Uterus (tissue), 2 donors: Measurements from ENCODE around the gene TNRC6C.

Experiments used
- CTCF ChIP-seq, 4 experiments: fragments of 200-600 bp in 2 of 4; fragments of 450-650 bp in 2 of 4; sonication (generic) in 2 of 4; IDR thresholded peaks; one replicate each; pipeline ENCODE4 v1.5.1; 2016 to 2019; ENCODE audit warnings: antibody characterized with exemption in 4 of 4, mild to moderate bottlenecking in 2 of 4, moderate library complexity in 1 of 4
- POLR2A ChIP-seq, 2 donors: fragments of 450-650 bp; IDR thresholded peaks; one replicate each; pipeline ENCODE4 v1.6.1; 2016; ENCODE audit warnings: antibody characterized with exemption in 2 of 2, mild to moderate bottlenecking in 1 of 2, moderate library complexity in 1 of 2

GRCh38 chr17:78123258-78123929 is 164.9 kb downstream of the TNRC6C start:
- TF ChIP-seq CTCF (IDR thresholded peaks at IDR 0.05) = no peak
- no peak for TF ChIP-seq POLR2A (IDR thresholded peaks at IDR 0.05)
